Right atrium auricular region (tissue), 2 donors: ENCODE measurements around the gene GALNT10. TPM values are rescaled to one million over a fixed set of nuclear protein-coding genes. Genes with fewer than 3 reads are reported as not detected.

Source experiments
- DNase-seq: peaks from one replicate; pipeline ENCODE4 v3.0.0-alpha.2; 2019; ENCODE audit warnings: low spot score
- H3K27ac ChIP-seq, 2 donors: fragments of 200-600 bp; sonication (generic); 1 replicate in 1 of 2; 2 replicates in 1 of 2; pipeline ENCODE4 v1.5.1; 2016 to 2019
- H3K27me3 ChIP-seq, 2 donors: fragments of 200-600 bp; sonication (generic); one replicate each; pipeline versions ENCODE4 v1.5.1 to v1.6.0; 2017 to 2019
- H3K36me3 ChIP-seq: fragments of 200-600 bp; sonication (generic); one replicate; pipeline ENCODE4 v1.5.1; 2016
- H3K4me1 ChIP-seq, 2 donors: fragments of 200-600 bp; sonication (generic); one replicate each; pipeline versions ENCODE4 v1.5.1 to v1.6.0; 2017 to 2019
- H3K4me3 ChIP-seq, 2 donors: fragments of 200-600 bp; sonication (generic); 1 replicate in 1 of 2; 2 replicates in 1 of 2; pipeline ENCODE4 v1.5.1; 2017 to 2019; ENCODE audit warnings: mild to moderate bottlenecking in 1 of 2, moderate library complexity in 1 of 2
- H3K9me3 ChIP-seq, 2 donors: fragments of 200-600 bp; sonication (generic); one replicate each; pipeline ENCODE4 v1.5.1; 2019
- CTCF ChIP-seq, 2 donors: fragments of 200-600 bp; sonication (generic); IDR thresholded peaks; one replicate each; pipeline ENCODE4 v1.5.1; 2019; ENCODE audit warnings: antibody characterized with exemption in 2 of 2
- total RNA-seq, 2 donors: library from RNA; depleted of rRNA; stranded (reverse); fragments of >200 nt; gene quantifications; one replicate each; pipeline ENCODE4 v1.1.0, GENCODE V29; 2016

Gene GALNT10
- total RNA-seq, 2 donors from 2014 or later, result 13.2 to 18.4 TPM

DNA sequence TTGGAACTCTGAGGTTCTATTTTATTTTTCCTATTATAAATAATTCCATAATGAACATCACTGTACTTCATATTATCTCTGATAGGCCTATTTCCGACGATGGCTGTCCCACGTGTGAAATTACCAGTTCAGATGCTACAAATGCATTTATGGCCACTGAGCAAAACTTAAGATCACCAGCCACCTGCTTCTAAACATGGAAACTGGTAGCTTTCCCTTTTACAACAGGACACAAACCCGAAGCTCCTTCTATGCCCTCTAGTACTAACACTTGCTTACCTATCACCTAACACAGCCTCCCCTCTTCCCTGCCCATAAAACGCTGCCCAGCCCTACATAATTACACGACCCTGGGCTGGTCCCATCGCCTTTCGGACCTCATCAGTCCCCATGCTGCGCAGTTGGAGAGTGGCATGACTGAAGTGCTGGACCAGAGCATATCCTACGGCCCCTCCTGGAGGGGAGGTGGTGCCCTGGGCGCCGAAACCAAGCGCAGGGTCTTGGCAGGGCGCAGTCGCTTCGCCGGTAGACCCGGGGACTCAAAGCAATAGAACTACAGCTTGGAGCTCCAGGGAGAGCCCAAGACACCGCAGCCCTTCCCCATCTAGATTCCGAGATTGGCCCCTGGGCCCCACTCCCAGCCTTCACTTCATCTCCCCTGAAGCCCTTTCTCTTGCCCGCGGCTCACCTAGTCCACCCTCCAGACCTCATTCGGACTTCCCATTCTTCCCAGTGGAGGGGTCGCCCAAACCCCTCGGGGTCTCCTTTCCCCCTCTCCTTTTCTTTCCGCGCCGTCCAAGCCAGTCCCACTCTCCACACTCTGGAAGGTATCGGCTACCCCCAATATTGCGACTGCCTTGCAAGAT, 254.3 kb downstream of the GALNT10 start:
- Histone ChIP-seq H3K9me3 (no peaks in the 10 kb centered on the region), H3K27ac (peak overlapping the region; percentile 78 to 79), H3K27me3 (no peaks in the 10 kb centered on the region), H3K4me3 (peak overlapping the region; percentile 94 to 97), H3K4me1 (peaks cover 0 to 36% of the 10 kb centered on the region in 2 donors), H3K36me3 (no peaks in the 10 kb centered on the region)
- no peak for DNase-seq
- no peak for TF ChIP-seq CTCF (IDR thresholded peaks at IDR 0.05)

- no peaks in the 10 kb centered on the region for H3K36me3 ChIP-seq
- H3K4me1 ChIP-seq, result peaks cover 0 to 36% of the 10 kb centered on the region in 2 donors
- DNase-seq, result peak; percentile 94
- no peak for TF ChIP-seq CTCF (IDR thresholded peaks at IDR 0.05)
- peak within 1 kb of the TSS; percentile 78 to 79 for H3K27ac ChIP-seq
- H3K27me3 ChIP-seq, result no peaks in the 10 kb centered on the region
- peak within 1 kb of the TSS; percentile 94 to 97 for H3K4me3 ChIP-seq
- no peaks in the 10 kb centered on the region for H3K9me3 ChIP-seq
Measured at GRCh38 chr5:154445422-154446194, 255.1 kb downstream of the GALNT10 start, which contains the start of gene SAP30L. SAP30L (plus strand) TSS chr5:154445997; CDS start chr5:154446605, 608 bp downstream.

DNA sequence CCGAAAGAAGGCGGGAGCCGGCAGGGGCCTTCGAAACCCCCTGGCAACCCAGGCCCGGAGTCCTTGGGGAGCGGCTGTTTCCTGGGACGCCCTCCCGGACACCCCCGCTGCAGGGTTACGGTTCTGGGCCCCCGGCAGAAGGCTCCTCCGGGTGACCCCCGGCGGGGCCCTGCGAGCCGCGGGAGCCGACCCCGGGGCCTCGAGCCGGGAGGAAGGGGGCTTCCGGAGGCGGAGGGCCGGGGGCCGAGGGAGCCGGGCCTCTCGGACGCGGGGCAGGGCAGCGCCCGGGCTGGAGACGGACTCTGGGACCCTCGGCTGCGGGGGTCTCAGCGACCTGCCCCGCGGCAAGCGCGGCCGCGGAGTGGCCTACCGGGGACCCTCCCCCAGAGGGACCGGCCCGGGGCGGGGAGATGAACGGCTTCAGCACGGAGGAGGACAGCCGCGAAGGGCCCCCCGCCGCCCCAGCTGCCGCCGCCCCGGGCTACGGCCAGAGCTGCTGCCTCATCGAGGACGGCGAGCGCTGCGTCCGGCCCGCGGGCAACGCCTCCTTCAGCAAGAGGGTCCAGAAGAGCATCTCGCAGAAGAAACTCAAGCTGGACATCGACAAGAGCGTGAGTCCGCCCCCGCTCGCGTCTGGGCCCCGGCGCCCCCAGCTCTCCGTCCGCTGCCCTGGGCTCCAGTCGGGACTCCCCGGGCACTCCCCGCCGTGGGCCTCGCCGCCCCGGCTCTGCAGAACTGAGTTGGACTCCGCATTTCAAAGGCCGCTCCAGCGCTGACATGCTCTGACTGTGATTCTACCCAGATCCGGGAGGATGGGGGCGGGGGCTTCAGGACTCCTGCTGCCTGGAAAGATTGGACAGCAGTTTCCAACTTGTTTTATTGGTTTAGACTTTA, 255.9 kb downstream of the GALNT10 start:
- H3K9me3 ChIP-seq, result no peaks in the 10 kb centered on the region
- H3K4me3 ChIP-seq, result peak overlapping the region; percentile 94 to 97
- H3K27ac ChIP-seq, result peak overlapping the region; percentile 78 to 79
- DNase-seq, result peak; percentile 68
- no peaks in the 10 kb centered on the region for H3K27me3 ChIP-seq
- H3K4me1 ChIP-seq, result peaks cover 0 to 36% of the 10 kb centered on the region in 2 donors
- peaks cover 5% of the 10 kb centered on the region for H3K36me3 ChIP-seq
- no peak for TF ChIP-seq CTCF (IDR thresholded peaks at IDR 0.05)

DNA sequence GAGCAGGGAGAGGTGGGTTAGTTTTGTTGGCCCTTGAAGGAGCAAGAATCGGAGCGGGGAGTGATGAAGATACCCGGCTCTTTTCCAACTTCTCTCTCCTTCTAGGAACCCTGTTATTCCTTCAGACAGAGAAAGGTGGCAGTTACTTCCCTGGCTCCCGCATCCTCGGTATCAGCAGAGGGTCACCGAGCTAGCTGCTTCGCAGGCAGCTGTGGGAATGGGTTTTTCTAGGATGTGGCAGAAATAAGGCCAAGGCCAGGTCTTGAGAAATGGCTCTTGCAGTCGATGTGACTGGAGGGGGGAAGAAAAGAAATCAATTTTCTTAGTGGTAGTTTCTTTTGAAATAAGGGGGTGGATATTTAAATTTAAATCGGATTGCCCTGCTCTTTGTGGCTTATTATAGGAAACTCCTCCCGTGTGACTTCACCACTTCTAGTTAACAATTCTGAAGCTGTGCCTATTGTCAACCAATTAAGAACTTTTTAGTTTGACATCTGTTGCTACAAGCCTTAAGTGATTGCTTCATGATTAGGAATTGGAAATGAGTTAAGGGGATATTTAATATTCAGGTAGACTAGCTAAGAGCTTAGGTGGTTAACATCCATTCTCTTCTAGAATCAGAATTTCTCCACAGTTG, 256.7 kb downstream of the GALNT10 start:
- Histone ChIP-seq H3K4me3 (peak overlapping the region; percentile 94 to 97), H3K36me3 (peaks cover 5% of the 10 kb centered on the region), H3K27me3 (no peaks in the 10 kb centered on the region), H3K9me3 (no peaks in the 10 kb centered on the region), H3K27ac (peak overlapping the region; percentile 78 to 79), H3K4me1 (peaks cover 0 to 36% of the 10 kb centered on the region in 2 donors)
- no peak for DNase-seq
- TF ChIP-seq CTCF (IDR thresholded peaks at IDR 0.05), result no peak

- no peak overlapping the region for H3K27ac ChIP-seq
- TF ChIP-seq CTCF (IDR thresholded peaks at IDR 0.05), result no peak
- H3K4me1 ChIP-seq, result peaks cover 0 to 31% of the 10 kb centered on the region in 2 donors
- H3K4me3 ChIP-seq, result no peak overlapping the region
- H3K36me3 ChIP-seq, result peaks cover 24% of the 10 kb centered on the region
- DNase-seq, result no peak
- H3K27me3 ChIP-seq, result no peaks in the 10 kb centered on the region
- no peaks in the 10 kb centered on the region for H3K9me3 ChIP-seq
Measured at GRCh38 chr5:154449786-154450185, 259.3 kb downstream of the GALNT10 start.
